ENCODE results near the gene GRIA1.

GRIA1 gene

DNA sequence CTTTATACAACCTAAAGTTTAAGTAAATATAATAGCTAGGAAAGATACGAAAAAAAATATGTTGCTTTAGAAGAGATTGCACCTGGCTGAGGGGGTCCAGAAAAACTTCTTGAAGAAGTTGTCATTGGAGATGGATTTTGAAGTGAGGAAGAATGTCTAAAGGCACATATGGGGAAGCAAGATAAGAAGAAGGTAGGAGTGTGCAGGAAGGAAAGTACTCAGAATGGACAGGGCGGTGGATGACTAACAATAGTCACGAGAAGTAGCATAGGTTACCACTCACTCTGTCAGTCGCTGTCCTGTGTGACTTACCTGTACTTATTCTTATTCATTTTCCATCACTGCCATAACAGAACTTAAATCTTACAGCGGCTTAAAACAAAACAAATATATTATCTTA lies 251.6 kb downstream of the GRIA1 start:
- TF ChIP-seq, protein P1, sequence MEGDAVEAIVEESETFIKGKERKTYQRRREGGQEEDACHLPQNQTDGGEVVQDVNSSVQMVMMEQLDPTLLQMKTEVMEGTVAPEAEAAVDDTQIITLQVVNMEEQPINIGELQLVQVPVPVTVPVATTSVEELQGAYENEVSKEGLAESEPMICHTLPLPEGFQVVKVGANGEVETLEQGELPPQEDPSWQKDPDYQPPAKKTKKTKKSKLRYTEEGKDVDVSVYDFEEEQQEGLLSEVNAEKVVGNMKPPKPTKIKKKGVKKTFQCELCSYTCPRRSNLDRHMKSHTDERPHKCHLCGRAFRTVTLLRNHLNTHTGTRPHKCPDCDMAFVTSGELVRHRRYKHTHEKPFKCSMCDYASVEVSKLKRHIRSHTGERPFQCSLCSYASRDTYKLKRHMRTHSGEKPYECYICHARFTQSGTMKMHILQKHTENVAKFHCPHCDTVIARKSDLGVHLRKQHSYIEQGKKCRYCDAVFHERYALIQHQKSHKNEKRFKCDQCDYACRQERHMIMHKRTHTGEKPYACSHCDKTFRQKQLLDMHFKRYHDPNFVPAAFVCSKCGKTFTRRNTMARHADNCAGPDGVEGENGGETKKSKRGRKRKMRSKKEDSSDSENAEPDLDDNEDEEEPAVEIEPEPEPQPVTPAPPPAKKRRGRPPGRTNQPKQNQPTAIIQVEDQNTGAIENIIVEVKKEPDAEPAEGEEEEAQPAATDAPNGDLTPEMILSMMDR (IDR thresholded peaks at IDR 0.05; ENCODE audit: low read depth, low read length), result no peak
- DNase-seq (ENCODE audit: low read depth in 2 of 2), result no peak
- H3K4me3 ChIP-seq (replicated peaks in 1 of 2; ENCODE audit: low read depth in 2 of 2, low read length in 2 of 2), result no peak overlapping the region

DNA sequence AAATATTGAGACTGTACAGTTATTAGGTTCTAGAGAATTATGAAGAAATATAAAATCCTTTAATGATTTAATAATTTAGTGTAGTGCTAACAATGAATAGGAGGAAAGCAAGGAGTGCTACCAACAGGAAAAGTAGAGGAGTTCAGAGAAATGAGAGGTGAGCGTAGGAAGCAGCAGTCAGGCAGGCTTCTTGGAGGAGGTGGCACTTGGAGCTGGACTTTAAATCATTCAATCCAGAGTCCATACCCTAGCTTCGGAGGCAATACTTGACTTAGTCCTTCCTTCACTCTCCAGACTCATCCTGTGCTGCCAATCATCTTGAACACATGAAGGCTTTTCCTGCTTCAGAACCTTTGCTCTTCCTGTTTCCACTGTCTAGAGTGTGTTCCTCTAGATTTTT lies 254.3 kb downstream of the GRIA1 start:
- TF ChIP-seq, protein P1 (IDR thresholded peaks at IDR 0.05; ENCODE audit: low read depth, low read length), result no peak
- no peak for DNase-seq (ENCODE audit: low read depth in 2 of 2)
- no peak overlapping the region for H3K4me3 ChIP-seq (replicated peaks in 1 of 2; ENCODE audit: low read depth in 2 of 2, low read length in 2 of 2)

DNA sequence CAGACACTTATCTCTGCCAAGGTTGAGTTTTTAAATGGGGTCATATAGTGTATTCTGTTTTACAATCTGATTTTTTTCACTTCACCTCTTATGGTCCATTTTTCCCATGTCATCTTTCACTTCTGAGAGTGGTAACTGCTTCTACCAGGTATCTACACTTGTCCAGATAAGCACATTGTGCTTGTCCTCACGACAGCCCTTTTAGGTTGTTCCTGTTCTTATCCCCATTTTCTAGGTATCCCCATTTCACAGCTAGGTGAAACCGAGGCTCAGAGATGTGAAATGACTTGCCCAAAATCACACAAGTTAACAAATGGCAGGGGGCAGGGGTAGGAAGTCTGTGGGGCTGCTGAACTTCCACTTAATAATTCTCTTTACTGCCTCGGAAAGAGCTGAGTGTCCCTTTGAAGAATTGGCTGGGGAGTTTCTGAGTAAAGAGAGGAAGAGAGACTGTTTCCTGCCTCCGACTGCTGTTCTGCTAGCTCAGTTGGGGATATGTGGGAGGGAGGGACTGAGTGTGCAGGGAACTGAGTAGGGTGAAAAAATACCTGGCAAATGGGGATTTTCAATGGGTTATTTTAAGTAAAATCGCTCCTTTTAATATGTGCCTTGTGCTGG lies 255.4 kb downstream of the GRIA1 start:
- no peak for DNase-seq (ENCODE audit: low read depth in 2 of 2)
- TF ChIP-seq, protein P1 (IDR thresholded peaks at IDR 0.05; ENCODE audit: low read depth, low read length), result no peak
- H3K4me3 ChIP-seq (replicated peaks in 1 of 2; ENCODE audit: low read depth in 2 of 2, low read length in 2 of 2), result no peak overlapping the region

DNA sequence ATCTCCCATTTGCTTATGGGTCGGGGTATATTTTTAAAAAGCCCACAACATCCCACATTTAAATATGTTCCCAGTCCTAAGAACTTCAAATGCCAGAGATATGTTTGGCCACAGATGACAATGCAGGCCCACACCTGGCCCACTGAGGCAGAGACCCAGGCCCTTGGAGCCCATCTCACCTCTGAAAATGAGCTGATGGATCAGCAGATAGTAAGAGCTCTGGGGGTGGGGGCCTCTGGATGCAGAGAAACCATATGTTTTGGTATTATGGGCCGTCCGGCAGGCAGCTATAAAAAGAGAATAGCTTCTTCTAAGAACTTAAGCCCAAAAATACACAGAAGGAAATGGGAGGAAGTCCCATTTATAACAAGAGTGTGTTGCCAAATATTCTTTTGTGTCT lies 256.0 kb downstream of the GRIA1 start:
- TF ChIP-seq, protein P1 (IDR thresholded peaks at IDR 0.05; ENCODE audit: low read depth, low read length), result no peak
- no peak overlapping the region for H3K4me3 ChIP-seq (replicated peaks in 1 of 2; ENCODE audit: low read depth in 2 of 2, low read length in 2 of 2)
- no peak for DNase-seq (ENCODE audit: low read depth in 2 of 2)

DNA sequence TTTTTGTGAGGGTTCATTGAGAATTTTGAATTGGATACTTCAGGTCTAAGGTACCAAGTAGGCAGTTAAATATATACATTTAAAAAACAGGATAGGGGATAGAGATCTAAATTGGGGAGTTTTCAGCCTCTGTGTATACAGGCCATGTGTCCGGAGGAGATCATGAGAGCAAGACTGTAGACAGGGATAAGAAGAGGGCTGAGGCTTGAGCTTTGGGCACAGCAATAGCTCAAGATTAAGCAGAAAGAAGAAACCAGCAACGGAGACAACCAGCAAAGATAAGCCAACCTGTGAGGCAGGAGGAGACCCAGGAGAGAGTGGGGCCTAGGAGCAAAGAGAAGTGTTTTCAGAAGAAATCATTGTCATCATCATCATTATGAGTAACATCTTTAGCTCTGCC lies 258.4 kb downstream of the GRIA1 start:
- no peak overlapping the region for H3K4me3 ChIP-seq (replicated peaks in 1 of 2; ENCODE audit: low read depth in 2 of 2, low read length in 2 of 2)
- TF ChIP-seq, protein P1 (IDR thresholded peaks at IDR 0.05; ENCODE audit: low read depth, low read length), result no peak
- no peak for DNase-seq (ENCODE audit: low read depth in 2 of 2)

DNA sequence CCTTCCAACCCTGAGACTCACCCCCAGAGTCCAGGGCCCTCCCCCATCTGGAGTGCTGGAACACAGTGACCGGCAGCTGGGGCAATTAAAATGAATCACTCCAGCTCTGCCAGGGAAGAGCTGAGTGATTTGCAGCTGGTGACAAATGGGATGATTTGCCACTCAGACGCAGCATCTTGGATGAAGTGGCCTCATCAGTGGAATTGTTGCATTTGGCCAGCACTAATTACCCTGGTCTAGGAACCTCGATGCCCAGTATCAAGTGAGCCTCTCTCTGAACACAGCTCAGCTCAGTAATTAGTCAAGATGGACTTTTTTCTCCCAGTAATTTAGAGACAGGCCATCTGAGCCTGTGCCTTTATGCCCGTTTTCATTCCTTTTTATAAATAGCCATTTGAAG lies 259.5 kb downstream of the GRIA1 start:
- DNase-seq (ENCODE audit: low read depth in 2 of 2), result no peak
- TF ChIP-seq, protein P1 (IDR thresholded peaks at IDR 0.05; ENCODE audit: low read depth, low read length), result no peak
- H3K4me3 ChIP-seq (replicated peaks in 1 of 2; ENCODE audit: low read depth in 2 of 2, low read length in 2 of 2), result no peak overlapping the region

DNA sequence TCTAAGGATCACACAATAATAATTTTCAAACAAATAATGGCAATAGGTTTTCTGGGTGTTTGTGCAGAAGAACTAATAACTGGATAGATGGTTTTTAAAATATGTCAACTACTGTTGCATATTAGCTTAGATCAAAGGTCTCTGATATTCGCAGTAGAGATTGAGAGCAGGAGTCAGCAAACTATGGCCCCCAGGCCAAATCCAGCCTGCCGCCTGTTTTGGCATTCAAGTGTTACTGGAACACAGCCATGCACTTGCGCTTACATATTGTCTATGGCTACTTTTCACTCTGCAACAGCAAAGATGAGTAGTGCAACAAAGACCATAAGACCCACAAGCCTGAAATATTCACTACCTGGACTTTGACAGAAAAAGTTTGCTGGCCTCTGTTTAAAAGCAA lies 260.8 kb downstream of the GRIA1 start:
- H3K4me3 ChIP-seq (replicated peaks in 1 of 2; ENCODE audit: low read depth in 2 of 2, low read length in 2 of 2), result no peak overlapping the region
- TF ChIP-seq, protein P1 (IDR thresholded peaks at IDR 0.05; ENCODE audit: low read depth, low read length), result no peak
- DNase-seq (ENCODE audit: low read depth in 2 of 2), result no peak
